ENCODE results near the gene ERN2. TPM values are rescaled to one million over a fixed set of nuclear protein-coding genes. Genes with fewer than 3 reads are reported as not detected.

ERN2 gene
- polyA plus RNA-seq, 3 donors, result not detected

DNA sequence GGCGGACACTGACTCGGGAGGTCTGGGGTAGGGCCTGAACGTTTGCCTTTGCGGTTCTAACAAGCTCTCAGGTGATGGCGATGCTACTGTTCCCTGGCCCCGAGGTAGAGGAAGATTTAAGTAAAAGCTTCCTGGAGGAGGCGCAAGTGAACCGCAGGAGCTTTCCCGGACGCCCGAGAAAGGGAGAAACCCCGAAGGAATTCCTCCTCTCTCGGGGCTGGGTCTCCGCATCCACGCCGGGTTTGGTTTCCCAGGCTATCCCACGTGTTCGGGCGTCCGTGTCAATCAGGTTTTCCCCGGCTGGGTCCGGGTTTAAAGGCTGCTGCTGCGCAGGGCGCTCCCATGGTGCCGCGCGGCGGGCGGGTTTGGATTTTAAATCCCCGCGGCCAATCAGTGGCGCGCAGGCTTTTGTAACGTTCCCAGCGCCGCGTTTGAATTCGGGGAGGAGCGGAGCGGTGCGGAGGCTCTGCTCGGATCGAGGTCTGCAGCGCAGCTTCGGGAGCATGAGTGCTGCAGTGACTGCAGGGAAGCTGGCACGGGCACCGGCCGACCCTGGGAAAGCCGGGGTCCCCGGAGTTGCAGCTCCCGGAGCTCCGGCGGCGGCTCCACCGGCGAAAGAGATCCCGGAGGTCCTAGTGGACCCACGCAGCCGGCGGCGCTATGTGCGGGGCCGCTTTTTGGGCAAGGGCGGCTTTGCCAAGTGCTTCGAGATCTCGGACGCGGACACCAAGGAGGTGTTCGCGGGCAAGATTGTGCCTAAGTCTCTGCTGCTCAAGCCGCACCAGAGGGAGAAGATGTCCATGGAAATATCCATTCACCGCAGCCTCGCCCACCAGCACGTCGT, 34.4 kb downstream of the ERN2 start, which contains the start of gene PLK1:
TSS of gene PLK1 (plus strand) at position 460 of the 844 bp plus-strand sequence. CDS start at position 504, 44 bp downstream.
- intact Hi-C loops (cut with micrococcal nuclease), result no loop called here
- DNase-seq, result peak; percentile 47 to 59 (median 57)
- peaks cover 0 to 2% (median 0%) of the 10 kb centered on the region in 3 donors for H3K27me3 Mint-ChIP-seq (ENCODE audit: low read depth in 3 of 3)
- peaks cover 9 to 50% of the 10 kb centered on the region in 2 donors for H3K36me3 ChIP-seq (replicated peaks in 1 of 2; ENCODE audit: control insufficient read depth in 1 of 2, insufficient read depth in 2 of 2, low read length in 2 of 2)
- no peaks in the 10 kb centered on the region for H3K9me3 Mint-ChIP-seq
- H3K27ac ChIP-seq (ENCODE audit: low read depth in 1 of 2, low read length in 2 of 2), result peak within 1 kb of the TSS; percentile 3 to 68
- peaks cover 53% of the 10 kb centered on the region for H3K79me2 ChIP-seq (ENCODE audit: insufficient read depth, low read length)
- H3K9ac ChIP-seq (ENCODE audit: insufficient read depth, low read length, poor library complexity, severe bottlenecking), result peak within 1 kb of the TSS; percentile 64
- H3K4me3 ChIP-seq (replicated peaks in 1 of 3; ENCODE audit: low read depth in 2 of 3, low read length in 3 of 3), result peak within 1 kb of the TSS; percentile 48 to 85 (median 72)
- peak within 1 kb of the TSS; percentile 56 to 87 (median 76) for H3K27ac Mint-ChIP-seq
- H3K27me3 ChIP-seq (ENCODE audit: control insufficient read depth in 2 of 2, insufficient read depth in 2 of 2, low read length in 2 of 2), result no peaks in the 10 kb centered on the region
- H3K9me3 ChIP-seq (replicated peaks in 1 of 2; ENCODE audit: control insufficient read depth in 1 of 2, insufficient read depth in 1 of 2, low read length in 2 of 2), result no peaks in the 10 kb centered on the region
- peak within 1 kb of the TSS; percentile 94 for H3K4me2 ChIP-seq (replicated peaks; ENCODE audit: extremely low read depth, low read length, poor library complexity, severe bottlenecking)
- H3K4me1 Mint-ChIP-seq, result peaks cover 43% of the 10 kb centered on the region
- under 1% methylated on average over 75 of the region's 75 CpGs for WGBS (ENCODE audit: insufficient coverage)
- H2AFZ ChIP-seq (ENCODE audit: insufficient read depth, low read depth, low read length, poor library complexity, severe bottlenecking), result peak within 1 kb of the TSS; percentile 79
- peaks cover 32 to 48% of the 10 kb centered on the region in 2 donors for H3K36me3 Mint-ChIP-seq
- TF ChIP-seq, protein P1, sequence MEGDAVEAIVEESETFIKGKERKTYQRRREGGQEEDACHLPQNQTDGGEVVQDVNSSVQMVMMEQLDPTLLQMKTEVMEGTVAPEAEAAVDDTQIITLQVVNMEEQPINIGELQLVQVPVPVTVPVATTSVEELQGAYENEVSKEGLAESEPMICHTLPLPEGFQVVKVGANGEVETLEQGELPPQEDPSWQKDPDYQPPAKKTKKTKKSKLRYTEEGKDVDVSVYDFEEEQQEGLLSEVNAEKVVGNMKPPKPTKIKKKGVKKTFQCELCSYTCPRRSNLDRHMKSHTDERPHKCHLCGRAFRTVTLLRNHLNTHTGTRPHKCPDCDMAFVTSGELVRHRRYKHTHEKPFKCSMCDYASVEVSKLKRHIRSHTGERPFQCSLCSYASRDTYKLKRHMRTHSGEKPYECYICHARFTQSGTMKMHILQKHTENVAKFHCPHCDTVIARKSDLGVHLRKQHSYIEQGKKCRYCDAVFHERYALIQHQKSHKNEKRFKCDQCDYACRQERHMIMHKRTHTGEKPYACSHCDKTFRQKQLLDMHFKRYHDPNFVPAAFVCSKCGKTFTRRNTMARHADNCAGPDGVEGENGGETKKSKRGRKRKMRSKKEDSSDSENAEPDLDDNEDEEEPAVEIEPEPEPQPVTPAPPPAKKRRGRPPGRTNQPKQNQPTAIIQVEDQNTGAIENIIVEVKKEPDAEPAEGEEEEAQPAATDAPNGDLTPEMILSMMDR (IDR thresholded peaks at IDR 0.05), result peak; percentile 34
- H3K4me1 ChIP-seq (ENCODE audit: control insufficient read depth in 1 of 2, insufficient read depth in 2 of 2, low read length in 2 of 2), result peaks cover 38 to 44% of the 10 kb centered on the region in 2 donors
- peaks cover 14% of the 10 kb centered on the region for H4K20me1 ChIP-seq (ENCODE audit: insufficient read depth, low read length)
- peak within 1 kb of the TSS; percentile 80 to 90 for H3K4me3 Mint-ChIP-seq

DNA sequence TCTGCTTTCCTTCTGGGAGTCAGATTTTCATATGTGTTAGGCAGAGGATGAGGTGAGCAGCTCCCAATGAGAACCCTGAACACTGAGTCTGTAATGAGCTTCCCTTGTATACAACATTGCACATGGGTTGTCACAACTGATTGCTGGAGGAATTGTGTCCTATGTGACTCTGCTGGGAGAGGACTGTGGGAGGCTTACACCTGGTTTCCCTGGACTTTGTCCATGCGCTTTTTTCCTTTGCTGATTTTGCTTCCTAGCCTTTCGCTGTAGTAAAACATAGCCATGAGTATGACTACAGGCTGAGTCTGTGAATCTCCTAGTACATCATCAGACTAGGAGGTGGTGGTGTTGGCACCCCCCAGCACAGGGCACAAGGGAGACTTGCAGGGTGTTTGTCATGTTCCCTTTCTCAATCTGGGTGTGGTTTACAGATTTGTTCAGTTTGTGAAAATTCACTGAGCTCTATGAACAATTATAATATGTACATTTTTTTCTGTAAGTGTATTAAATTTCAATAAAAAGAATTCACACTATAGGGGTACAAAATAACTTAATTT, 36.0 kb downstream of the ERN2 start:
- Mint-ChIP-seq H3K27me3 (ENCODE audit: low read depth in 3 of 3) (peaks cover 0 to 2% (median 0%) of the 10 kb centered on the region in 3 donors), H3K4me1 (peaks cover 40% of the 10 kb centered on the region), H3K4me3 (no peak overlapping the region), H3K9me3 (no peaks in the 10 kb centered on the region), H3K27ac (no peak overlapping the region), H3K36me3 (peaks cover 32 to 36% of the 10 kb centered on the region in 2 donors)
- Histone ChIP-seq H3K9ac (ENCODE audit: insufficient read depth, low read length, poor library complexity, severe bottlenecking) (no peak overlapping the region), H3K27me3 (ENCODE audit: control insufficient read depth in 2 of 2, insufficient read depth in 2 of 2, low read length in 2 of 2) (no peaks in the 10 kb centered on the region), H4K20me1 (ENCODE audit: insufficient read depth, low read length) (peaks cover 14% of the 10 kb centered on the region), H3K9me3 (replicated peaks in 1 of 2; ENCODE audit: control insufficient read depth in 1 of 2, insufficient read depth in 1 of 2, low read length in 2 of 2) (no peaks in the 10 kb centered on the region), H3K4me1 (ENCODE audit: control insufficient read depth in 1 of 2, insufficient read depth in 2 of 2, low read length in 2 of 2) (peaks cover 34 to 40% of the 10 kb centered on the region in 2 donors), H3K4me2 (replicated peaks; ENCODE audit: extremely low read depth, low read length, poor library complexity, severe bottlenecking) (no peak overlapping the region), H3K27ac (ENCODE audit: low read depth in 1 of 2, low read length in 2 of 2) (no peak overlapping the region), H3K36me3 (replicated peaks in 1 of 2; ENCODE audit: control insufficient read depth in 1 of 2, insufficient read depth in 2 of 2, low read length in 2 of 2) (peaks cover 10 to 54% of the 10 kb centered on the region in 2 donors), H3K4me3 (replicated peaks in 1 of 3; ENCODE audit: low read depth in 2 of 3, low read length in 3 of 3) (no peak overlapping the region), H3K79me2 (ENCODE audit: insufficient read depth, low read length) (peaks cover 37% of the 10 kb centered on the region), H2AFZ (ENCODE audit: insufficient read depth, low read depth, low read length, poor library complexity, severe bottlenecking) (no peak overlapping the region)
- no CpG with 5 or more reads among the region's 2 CpGs for WGBS (ENCODE audit: insufficient coverage)
- DNase-seq, result no peak
- intact Hi-C loops (cut with micrococcal nuclease), result no loop called here
- TF ChIP-seq, protein P1 (IDR thresholded peaks at IDR 0.05), result no peak
